Measurements from ENCODE around the gene TFAM.

TFAM gene

GRCh38 chr10:58436071-58436470 is 50.9 kb downstream of the TFAM start:
- DNase-seq: no peak

- DNase-seq: no peak
Measured at GRCh38 chr10:58438340-58438871, 53.2 kb downstream of the TFAM start.

- DNase-seq: no peak
Measured at GRCh38 chr10:58438986-58439385, 53.8 kb downstream of the TFAM start.

DNA sequence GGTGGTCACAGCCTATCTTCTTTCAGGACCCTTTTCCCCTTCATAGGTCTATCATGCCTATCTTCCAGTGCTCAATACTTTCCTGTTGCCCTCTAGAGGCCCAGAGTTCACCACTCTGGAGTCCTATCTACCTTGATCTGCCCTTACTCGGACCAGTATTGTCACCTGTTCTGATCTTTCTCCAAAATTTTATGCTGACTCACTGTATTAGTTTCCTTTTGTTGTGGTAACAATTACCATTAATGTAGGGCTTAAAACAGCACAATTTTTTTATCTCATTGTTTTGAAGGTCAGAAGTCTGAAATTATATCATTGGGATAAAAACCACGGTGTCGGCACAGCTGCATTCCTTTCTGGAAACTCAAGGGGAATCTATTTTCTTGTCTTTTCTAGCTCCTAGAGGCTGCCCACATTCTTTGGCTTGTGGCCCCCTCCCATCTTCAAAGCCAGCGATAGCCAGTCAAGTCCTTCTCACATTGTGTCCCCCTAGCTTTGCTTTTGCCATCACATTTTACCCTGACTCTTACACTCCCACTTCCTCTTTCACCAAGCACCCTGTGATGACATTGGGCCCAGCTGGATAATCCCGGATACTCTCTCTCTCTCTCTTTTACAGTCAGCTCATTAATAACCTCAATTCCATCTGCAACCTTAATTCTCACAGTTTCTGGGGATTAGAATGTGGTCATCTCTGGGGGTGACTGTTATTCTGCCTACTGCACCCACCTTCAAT is 54.6 kb downstream of the TFAM start:
- DNase-seq: no peak

GRCh38 chr10:58440484-58440883 is 55.3 kb downstream of the TFAM start:
- DNase-seq: no peak

GRCh38 chr10:58444321-58444720 is 59.1 kb downstream of the TFAM start:
- no peak for DNase-seq

- no peak for DNase-seq
Measured at GRCh38 chr10:58444876-58445275, 59.7 kb downstream of the TFAM start.

- DNase-seq: no peak
Measured at GRCh38 chr10:58448121-58448935, 63.1 kb downstream of the TFAM start.

Measured in stimulated activated CD4-positive, alpha-beta T cell treated with anti-CD3 and anti-CD28 coated beads, Interleukin-12 subunit alpha, Interleukin-12 subunit beta, amount 100 ng/mL, for 4 hours (primary cell).